Activated naive CD8-positive, alpha-beta T cell (primary cell): ENCODE results near the gene USP7.
A peak's percentile ranks its signal among the peaks of the same experiment; 100 is the strongest.

ENCODE experiments used
- H3K27ac Mint-ChIP-seq: one replicate; pipeline ENCODE4 v1.8.0; 2021; ENCODE audit warnings: mixed read lengths
- H3K27me3 Mint-ChIP-seq: one replicate; pipeline ENCODE4 v1.8.0; 2021; ENCODE audit warnings: mixed read lengths
- H3K36me3 Mint-ChIP-seq: one replicate; pipeline ENCODE4 v1.8.0; 2021; ENCODE audit warnings: mixed read lengths
- H3K4me1 Mint-ChIP-seq: one replicate; pipeline ENCODE4 v1.8.0; 2021; ENCODE audit warnings: low read depth, mixed read lengths
- H3K4me3 Mint-ChIP-seq: one replicate; pipeline ENCODE4 v1.8.0; 2021; ENCODE audit warnings: mild to moderate bottlenecking, mixed read lengths
- H3K9me3 Mint-ChIP-seq: one replicate; pipeline ENCODE4 v1.8.0; 2021; ENCODE audit warnings: low read depth, mixed read lengths

Gene USP7

GRCh38 chr16:8951447-8952280 is 12.0 kb downstream of the USP7 start:
- peak overlapping the region; percentile 55 for H3K27ac Mint-ChIP-seq
- no peaks in the 10 kb centered on the region for H3K36me3 Mint-ChIP-seq
- no peaks in the 10 kb centered on the region for H3K9me3 Mint-ChIP-seq
- H3K4me3 Mint-ChIP-seq = peak overlapping the region; percentile 71
- no peaks in the 10 kb centered on the region for H3K27me3 Mint-ChIP-seq
- H3K4me1 Mint-ChIP-seq = peaks cover 83% of the 10 kb centered on the region

DNA sequence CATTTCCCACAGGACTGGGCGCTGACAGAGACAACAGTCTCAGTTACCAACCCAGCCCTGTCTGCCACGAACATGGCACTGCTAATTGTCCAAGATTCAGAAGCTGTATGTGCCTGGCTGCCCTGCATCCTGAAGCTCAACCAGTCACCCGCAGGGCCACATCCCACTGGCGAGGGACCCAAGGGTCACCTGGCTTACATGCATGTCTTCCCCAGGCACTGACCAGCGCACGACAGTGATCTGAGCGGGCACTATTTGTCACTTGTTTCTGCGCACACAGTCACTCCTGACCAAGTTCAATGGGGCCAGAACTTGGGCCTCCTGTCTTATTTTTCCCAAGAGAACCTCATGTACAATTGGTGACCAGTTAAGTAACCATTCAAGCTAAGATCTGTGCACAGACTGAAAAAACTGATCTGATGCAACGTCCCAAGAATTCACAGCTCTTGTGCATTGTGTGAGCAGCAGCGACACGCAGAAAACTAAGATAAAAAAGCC is 13.1 kb downstream of the USP7 start:
- peak overlapping the region; percentile 10 for H3K4me3 Mint-ChIP-seq
- H3K36me3 Mint-ChIP-seq = no peaks in the 10 kb centered on the region
- no peaks in the 10 kb centered on the region for H3K9me3 Mint-ChIP-seq
- no peaks in the 10 kb centered on the region for H3K27me3 Mint-ChIP-seq
- H3K4me1 Mint-ChIP-seq = peaks cover 83% of the 10 kb centered on the region
- no peak overlapping the region for H3K27ac Mint-ChIP-seq

DNA sequence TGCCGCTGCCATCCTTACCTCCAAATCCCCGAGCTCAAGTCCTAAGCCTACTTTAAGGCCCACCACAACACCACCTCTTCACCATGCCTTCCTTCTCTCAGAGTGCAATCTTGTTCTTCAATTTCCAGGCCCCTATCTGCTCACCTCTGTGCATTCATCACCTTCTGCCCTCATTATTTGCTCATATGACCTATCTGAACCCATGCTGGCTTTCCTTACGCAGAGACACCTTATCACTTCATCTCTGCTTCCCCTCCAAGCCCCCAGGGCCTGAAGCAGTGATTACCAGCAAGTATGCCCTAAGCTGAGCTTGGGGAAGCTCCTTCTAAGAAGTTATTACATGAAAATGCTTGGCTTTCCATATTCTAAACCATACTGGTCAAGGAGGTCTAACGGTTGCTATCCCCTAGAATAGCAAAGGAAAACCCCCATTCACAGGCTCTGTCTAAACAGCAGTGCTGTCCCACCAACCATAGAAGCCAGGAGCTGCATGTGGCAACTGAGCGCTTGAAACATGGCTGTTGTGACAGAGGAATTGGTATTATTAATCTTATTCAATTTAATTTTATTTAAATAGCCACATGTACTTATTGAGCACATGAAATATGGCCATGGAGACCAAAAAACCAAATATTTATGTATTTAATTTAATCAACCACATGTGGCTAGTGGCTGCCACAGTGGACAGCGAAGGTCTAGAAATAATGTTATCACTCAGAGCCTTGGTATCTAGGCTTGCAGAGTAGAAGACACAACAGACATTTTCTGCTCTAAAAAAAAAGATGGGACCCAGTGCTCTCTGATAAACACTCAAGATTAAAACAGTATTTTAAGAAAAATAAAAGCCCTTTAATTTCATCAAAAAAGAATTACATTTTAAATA is 13.9 kb downstream of the USP7 start:
- H3K9me3 Mint-ChIP-seq = no peaks in the 10 kb centered on the region
- H3K36me3 Mint-ChIP-seq = no peaks in the 10 kb centered on the region
- H3K4me3 Mint-ChIP-seq = peak overlapping the region; percentile 56
- H3K27ac Mint-ChIP-seq = peak overlapping the region; percentile 35
- peaks cover 87% of the 10 kb centered on the region for H3K4me1 Mint-ChIP-seq
- H3K27me3 Mint-ChIP-seq = no peaks in the 10 kb centered on the region

DNA sequence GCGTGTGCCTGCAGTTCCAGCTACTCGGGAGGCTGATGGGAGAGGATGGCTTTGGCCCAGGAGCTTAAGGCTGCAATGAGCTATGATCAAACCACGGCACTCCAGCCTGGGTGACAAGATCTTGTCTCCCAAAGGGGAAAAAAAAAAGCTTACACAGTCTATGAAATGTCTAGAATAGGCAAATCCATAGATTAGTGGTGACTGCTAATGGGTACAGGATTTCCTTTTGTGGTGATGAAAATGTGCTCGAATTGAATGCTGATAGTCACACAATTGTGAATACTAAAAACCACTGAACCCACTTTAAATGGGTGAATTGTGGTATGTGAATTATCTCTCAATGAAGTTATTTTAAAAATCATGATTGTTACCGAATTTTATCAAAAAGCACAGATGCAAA is 14.9 kb downstream of the USP7 start:
- Mint-ChIP-seq H3K36me3 (no peaks in the 10 kb centered on the region), H3K4me3 (peak overlapping the region; percentile 56), H3K27ac (no peak overlapping the region)

DNA sequence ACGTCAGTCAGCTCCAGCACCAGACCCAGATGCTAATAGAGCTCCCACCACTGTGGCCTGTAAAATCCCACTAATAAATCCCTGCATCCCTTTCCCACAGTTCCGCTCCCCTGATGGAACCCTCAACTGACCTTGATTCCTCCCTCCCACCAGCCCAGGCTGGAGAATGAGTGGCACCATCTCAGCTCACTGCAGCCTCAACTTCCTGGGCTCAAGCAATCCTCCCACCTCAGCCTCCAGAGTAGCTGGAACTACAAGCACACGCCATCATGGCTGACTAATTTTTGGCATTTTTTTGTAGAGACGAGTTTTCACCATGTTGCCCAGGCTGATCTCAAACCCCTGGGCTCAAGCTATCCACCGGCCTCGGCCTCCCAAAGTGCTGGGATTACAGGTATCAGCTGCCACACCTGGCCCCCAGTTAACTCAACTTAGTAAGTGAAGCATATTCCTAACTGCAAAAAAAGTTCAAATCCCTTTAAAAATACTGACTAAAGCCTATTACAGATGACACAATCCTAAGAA is 15.6 kb downstream of the USP7 start:
- Mint-ChIP-seq H3K27ac (no peak overlapping the region), H3K4me1 (peaks cover 97% of the 10 kb centered on the region), H3K4me3 (peak overlapping the region; percentile 56), H3K9me3 (no peaks in the 10 kb centered on the region), H3K36me3 (no peaks in the 10 kb centered on the region), H3K27me3 (no peaks in the 10 kb centered on the region)

More for the DNA sequence above, 14.9 kb downstream of the USP7 start:
- Mint-ChIP-seq H3K9me3 (no peaks in the 10 kb centered on the region), H3K27me3 (no peaks in the 10 kb centered on the region), H3K4me1 (peaks cover 92% of the 10 kb centered on the region)

DNA sequence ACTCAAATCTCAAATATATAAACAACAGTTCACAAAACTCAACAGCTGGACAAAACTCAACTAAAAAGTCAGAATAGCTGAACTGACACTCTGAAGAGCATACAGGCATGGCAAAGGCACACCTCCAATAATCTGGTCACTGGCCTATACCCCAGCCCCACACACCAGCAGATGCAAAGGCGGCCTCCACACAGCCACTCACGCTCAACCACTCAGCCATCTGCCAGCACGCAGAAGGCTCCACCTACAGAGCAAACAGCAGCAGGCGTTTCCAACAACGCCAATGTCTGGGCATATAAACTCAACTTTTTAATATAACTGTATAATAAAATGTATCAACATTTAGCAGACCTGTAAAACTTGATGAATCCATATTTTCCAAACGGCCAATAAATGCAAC is 17.2 kb downstream of the USP7 start:
- H3K4me3 Mint-ChIP-seq = peak overlapping the region; percentile 40
- H3K9me3 Mint-ChIP-seq = no peaks in the 10 kb centered on the region
- H3K27me3 Mint-ChIP-seq = no peaks in the 10 kb centered on the region
- H3K4me1 Mint-ChIP-seq = peaks cover 95% of the 10 kb centered on the region
- H3K36me3 Mint-ChIP-seq = no peaks in the 10 kb centered on the region
- no peak overlapping the region for H3K27ac Mint-ChIP-seq

DNA sequence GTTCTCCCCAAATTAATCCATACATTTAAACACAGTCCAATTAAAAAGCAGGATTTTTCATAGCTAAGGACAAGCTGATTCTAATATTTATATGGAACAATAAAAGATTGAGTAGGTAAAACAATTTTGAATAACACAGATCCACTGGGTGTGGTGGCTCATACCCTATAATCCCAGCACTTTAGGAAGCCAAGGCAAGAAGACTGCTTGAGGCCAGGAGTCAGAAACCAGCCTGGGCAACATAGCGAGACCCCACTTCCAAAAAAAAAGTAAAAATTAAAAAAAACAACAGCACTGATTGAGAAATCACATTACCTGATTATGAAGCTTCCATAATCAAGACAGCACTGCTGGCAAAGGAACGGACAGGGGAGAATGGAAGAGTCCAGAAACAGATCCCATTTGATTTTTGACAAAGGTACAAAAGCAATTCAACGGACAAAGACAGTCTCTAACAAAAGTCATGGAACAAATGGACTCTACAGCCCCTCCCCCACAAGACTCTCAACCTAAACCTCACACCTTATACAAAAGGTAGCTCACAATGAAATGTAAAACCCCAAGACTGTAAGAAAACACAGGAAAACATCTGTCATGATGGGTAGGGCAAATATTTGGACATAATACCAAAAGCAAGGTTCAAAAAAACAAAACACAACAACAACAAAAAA is 17.9 kb downstream of the USP7 start:
- Mint-ChIP-seq H3K4me3 (peak overlapping the region; percentile 43), H3K27me3 (no peaks in the 10 kb centered on the region), H3K4me1 (peaks cover 95% of the 10 kb centered on the region), H3K27ac (peak overlapping the region; percentile 61), H3K9me3 (no peaks in the 10 kb centered on the region), H3K36me3 (no peaks in the 10 kb centered on the region)

DNA sequence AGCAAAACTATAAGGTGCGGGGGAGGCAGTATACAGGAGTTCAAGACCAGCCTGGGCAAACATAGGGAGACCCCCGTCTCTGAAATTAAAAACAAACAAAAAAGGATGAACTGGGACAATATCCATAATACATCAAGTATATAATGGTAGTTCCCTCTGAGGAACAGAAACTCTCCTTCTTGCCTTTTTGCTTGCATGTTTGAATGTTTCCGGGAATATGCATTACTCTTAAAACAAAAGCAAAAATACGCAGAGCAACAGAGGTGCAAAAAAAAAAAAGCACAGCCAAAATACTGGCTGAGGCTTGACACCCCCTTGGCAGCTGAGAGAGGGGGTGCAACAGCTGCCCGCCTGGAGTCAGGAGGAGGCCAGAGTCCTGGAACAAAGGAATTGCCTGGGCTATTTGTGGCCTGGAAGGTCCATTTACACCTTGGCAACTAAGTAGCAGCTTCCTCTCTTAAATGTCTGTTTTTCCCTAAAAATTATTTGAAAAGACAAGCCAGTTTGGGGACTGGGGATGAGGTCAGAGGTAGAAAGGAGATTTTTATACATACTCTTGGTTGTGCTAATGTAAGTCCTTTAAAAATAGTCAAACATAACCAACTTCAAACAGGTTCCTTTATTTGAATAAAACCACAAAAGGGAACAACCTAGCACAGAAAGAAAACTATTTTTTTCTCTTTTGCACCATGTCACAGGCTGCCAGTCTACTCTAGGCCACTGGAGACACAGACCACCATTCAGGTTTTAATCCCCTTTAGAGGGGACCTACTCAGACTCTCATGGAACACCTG is 19.5 kb downstream of the USP7 start:
- no peaks in the 10 kb centered on the region for H3K36me3 Mint-ChIP-seq
- H3K9me3 Mint-ChIP-seq = no peaks in the 10 kb centered on the region
- peak overlapping the region; percentile 61 for H3K27ac Mint-ChIP-seq
- H3K27me3 Mint-ChIP-seq = no peaks in the 10 kb centered on the region
- H3K4me1 Mint-ChIP-seq = peaks cover 96% of the 10 kb centered on the region
- peak overlapping the region; percentile 59 for H3K4me3 Mint-ChIP-seq

- Mint-ChIP-seq H3K4me3 (no peak overlapping the region), H3K27ac (peak overlapping the region; percentile 17), H3K9me3 (no peaks in the 10 kb centered on the region), H3K4me1 (peaks cover 96% of the 10 kb centered on the region), H3K27me3 (no peaks in the 10 kb centered on the region), H3K36me3 (no peaks in the 10 kb centered on the region)
These were observed 20.5 kb downstream of the USP7 start for GRCh38 chr16:8943001-8943763.

GRCh38 chr16:8941718-8942344 is 21.9 kb downstream of the USP7 start:
- H3K27ac Mint-ChIP-seq = peak overlapping the region; percentile 72
- H3K36me3 Mint-ChIP-seq = no peaks in the 10 kb centered on the region
- peak overlapping the region; percentile 31 for H3K4me3 Mint-ChIP-seq
- H3K9me3 Mint-ChIP-seq = no peaks in the 10 kb centered on the region
- peaks cover 94% of the 10 kb centered on the region for H3K4me1 Mint-ChIP-seq
- no peaks in the 10 kb centered on the region for H3K27me3 Mint-ChIP-seq

- Mint-ChIP-seq H3K27me3 (no peaks in the 10 kb centered on the region), H3K4me1 (peaks cover 87% of the 10 kb centered on the region), H3K36me3 (no peaks in the 10 kb centered on the region), H3K4me3 (no peak overlapping the region), H3K9me3 (no peaks in the 10 kb centered on the region), H3K27ac (peak overlapping the region; percentile 58)
These were observed 25.9 kb downstream of the USP7 start for GRCh38 chr16:8937803-8938202.

GRCh38 chr16:8936421-8936820 is 27.3 kb downstream of the USP7 start:
- no peaks in the 10 kb centered on the region for H3K36me3 Mint-ChIP-seq
- no peaks in the 10 kb centered on the region for H3K9me3 Mint-ChIP-seq
- peaks cover 86% of the 10 kb centered on the region for H3K4me1 Mint-ChIP-seq
- H3K4me3 Mint-ChIP-seq = peak overlapping the region; percentile 66
- H3K27me3 Mint-ChIP-seq = no peaks in the 10 kb centered on the region
- H3K27ac Mint-ChIP-seq = peak overlapping the region; percentile 58

DNA sequence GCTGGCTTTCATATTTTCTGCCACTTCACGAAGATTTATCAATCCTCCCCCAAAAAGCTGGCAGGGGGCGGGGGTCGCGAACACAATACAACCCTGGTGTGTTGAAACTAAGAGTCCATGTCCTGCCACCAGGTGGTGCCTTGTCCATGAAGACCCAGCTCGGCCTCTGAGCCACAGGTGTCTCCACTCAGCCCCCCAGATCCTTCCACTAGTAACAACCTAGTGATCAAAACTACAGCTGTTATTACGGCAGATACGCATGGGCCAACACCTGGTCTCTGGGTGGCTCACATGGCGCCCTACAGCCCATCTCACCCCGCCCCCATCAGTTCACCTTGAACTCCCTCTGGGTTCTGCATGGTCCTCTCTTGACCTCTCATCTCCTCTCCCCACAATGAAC is 27.7 kb downstream of the USP7 start:
- Mint-ChIP-seq H3K36me3 (no peaks in the 10 kb centered on the region), H3K27me3 (no peaks in the 10 kb centered on the region), H3K27ac (peak overlapping the region; percentile 58), H3K9me3 (no peaks in the 10 kb centered on the region), H3K4me1 (peaks cover 84% of the 10 kb centered on the region), H3K4me3 (peak overlapping the region; percentile 66)
